SHP77 treated with DMSO at 0.1 percent for 48 hours (cell line): ENCODE results near the gene SREK1.

Experiments
- DNase-seq: peaks from one replicate; lab custom pipeline; 2025; lab: John Stamatoyannopoulos, UW

SREK1 gene

DNA sequence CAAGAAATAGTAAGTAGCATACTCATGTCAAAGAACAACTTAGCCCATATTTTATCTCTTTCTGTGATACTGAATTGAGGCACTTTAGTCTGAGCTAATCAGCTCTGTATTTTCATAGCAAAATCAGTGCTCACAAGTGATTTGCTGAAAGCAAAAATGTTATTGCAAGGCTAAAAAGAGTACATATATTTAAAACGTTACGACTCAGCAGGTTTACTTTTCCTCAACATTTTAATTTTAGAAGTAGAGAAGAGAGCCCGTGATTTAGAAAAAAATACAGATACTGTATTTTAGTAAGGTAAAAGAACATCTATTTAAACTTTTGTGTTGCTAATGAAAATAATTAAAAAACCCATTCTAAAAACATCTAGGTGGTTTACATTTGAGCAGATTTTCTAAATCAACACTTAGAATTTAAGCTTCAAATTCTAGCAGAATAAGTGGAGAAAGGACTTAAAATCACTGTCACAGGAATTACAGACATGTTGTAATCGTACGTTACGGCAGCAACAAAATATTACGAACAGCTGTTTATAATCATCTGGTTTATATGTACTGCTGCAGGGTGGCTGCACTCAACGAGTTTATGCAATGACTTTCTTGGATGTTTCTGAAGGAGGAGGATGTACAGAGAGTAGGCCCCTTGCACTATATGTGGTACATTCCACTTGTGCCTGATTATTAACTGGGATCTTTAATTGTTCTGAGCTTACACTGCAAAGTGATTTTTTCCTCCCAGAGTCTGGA is 20.1 kb downstream of the SREK1 start:
- DNase-seq = no peak

DNA sequence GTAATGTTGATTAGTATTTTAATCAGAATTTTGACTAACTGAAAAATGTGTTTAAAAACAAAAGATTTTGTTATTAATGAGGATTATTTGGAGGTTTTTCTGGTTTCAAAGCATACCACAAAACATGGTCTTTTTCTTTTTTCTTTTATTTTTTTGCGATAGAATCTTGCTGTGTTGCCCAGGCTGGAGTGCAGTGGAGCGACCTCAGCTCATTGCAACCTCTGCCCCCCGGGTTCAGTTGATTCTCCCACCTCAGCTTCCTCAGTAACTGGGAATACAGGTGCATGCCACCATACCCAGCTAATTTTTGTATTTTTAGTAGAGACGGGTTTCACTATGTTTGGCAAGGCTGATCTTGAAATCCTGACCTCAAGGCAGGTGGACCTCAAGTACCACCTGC is 24.1 kb downstream of the SREK1 start:
- DNase-seq = no peak

DNA sequence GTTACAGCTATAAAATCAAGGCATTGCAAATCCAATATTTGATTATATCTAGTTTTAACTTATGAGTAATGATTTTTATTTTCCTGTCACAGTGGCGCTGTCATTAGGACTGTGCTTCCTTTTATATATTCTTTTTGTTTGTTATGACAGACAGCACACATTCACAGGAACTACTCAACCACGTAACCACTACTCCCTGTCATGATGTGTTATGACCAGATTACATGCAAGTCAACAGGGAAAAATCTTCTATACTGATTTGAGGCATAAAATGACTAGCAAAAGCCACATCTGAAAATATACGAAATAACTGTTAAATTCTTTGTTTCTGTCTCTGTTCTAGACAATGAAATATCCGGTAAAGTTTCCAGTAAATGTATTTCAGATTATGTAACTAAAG is 25.4 kb downstream of the SREK1 start:
- no peak for DNase-seq

DNA sequence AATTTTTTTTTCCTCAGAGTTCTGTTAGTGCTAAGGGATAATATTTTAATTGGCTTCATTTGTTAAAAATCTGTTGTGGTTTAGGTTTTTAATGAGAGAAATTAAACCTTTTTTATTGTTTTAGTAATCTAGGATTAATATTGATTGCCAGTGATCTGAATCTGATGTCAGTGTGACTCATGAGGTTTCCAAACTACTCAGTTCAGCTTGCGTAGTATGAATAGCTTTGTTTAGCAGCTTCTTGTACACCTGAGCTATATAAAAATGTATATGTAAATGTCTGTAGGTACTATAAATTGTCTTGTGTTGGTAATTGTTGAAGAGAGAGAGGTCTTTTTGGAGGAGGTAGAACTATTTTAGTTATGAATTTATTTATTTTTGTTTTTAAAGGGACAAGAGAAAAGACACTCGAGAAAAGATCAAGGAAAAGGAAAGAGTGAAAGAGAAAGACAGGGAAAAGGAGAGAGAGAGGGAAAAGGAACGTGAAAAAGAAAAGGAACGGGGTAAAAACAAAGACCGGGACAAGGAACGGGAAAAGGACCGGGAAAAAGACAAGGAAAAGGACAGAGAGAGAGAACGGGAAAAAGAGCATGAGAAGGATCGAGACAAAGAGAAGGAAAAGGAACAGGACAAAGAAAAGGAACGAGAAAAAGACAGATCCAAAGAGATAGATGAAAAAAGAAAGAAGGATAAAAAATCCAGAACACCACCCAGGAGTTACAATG is 26.3 kb downstream of the SREK1 start:
- no peak for DNase-seq

DNA sequence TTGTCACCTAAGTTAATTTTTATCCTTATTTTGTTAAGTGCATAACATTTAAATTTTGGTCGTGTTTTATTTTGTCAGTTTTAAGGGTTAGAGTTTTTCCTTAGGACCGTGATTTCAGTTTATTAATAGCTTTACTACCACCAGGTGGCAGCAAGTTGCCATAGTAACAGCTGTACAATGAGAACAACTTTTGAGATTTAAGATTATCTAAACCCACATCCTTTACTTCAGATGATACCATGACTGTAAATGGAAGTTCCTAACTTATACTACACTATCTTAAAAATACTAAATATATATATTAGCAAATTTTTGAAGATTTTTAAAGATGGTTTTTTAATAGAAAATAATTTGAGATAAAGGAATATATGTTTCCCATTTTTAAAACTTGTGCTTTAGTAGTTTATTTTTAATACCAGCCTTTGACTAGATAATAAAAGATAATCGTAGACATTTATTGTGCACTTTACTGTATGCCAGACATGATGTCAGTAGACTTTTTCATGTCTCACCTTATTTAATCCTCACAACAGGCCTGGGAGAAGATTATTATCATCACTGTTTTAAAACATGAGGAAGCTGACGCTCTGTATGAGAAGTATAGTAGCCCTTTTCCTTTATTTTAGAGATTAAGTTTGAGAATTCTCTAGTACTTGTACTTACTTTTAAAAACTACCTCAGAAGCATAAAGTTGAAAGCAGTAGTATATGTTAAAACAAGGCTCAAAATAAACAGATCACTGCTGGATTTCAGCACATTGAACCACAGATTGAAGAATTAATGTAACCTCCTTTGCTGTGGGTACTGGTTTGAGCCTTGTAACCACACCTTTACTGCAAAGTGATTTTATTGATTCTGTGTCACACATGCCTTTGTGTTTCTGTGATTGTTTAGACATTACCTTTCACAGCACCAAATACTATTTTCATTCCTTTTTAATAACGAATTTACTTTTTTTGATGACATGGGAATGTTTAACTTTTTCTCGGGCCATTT is 27.5 kb downstream of the SREK1 start:
- peak; percentile 11 for DNase-seq

DNA sequence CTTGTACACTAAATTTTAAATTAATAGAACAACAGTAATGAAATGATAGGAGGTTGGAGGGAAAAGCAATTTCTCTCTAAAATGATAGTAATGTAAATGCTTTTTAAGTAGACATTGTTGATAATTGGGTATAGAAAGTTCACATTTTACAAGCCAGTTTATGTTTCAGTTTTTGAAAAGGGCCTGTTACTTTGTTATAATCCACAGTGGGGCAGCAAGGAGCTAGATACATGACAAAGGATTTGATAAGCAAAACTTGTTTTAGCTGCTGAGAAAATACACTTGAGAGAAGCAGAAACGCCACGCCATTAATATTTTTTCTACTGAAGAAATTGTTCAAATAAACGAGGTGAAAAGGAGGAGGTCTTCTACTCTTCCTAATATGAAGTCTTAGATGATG is 30.2 kb downstream of the SREK1 start:
- DNase-seq = no peak

DNA sequence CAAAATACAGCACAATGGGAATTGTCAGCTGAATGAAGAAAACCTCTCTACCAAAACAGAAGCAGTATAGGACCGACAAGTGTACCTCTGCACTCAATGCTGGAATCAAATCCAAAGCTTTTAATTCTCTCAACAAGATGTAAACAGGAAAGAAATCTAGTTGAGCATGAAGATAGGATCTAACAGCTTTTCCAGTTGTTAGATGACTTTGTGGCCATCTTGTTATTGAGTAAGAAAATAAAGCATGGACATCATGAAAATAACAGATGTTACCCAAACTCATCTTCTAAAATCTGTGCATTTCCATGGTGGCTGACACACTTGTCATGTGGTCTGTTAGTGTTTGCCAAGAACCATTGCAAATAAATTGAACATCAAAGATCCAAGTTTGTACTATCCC is 34.7 kb downstream of the SREK1 start:
- no peak for DNase-seq

DNA sequence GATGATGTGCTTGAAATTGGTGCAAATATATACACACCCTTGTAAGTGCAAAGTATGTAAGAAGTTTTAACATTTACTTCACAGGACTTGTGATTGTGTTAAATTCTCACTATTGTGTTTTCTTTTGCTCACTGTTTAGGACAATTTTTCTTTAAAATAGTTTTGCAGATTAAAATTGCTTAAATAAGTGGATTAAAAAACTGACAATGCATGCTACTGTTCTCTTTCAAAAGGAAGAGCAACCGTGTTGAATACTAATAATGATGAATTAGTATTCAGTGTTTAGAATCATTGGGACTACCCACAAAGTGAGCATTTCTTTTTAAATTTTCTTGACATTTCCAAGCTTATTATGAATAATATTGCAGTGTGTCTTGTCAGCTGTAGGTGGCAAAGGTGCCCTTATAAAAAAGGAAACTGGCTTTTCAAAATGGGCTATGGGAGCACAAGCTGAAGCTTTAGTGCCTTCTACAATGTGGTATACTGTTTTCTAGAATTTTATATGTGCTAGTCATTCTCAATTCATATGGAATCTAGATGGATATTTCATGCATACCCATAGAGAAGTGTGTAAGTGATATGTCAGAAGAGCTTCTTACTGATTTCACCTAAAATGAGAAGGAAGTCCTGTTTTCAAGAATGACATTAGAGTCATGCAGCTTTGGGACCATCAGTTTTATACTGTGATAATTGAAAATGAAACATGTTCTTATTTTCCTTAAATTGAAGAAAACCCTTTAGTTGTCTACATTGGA is 35.4 kb downstream of the SREK1 start:
- no peak for DNase-seq

DNA sequence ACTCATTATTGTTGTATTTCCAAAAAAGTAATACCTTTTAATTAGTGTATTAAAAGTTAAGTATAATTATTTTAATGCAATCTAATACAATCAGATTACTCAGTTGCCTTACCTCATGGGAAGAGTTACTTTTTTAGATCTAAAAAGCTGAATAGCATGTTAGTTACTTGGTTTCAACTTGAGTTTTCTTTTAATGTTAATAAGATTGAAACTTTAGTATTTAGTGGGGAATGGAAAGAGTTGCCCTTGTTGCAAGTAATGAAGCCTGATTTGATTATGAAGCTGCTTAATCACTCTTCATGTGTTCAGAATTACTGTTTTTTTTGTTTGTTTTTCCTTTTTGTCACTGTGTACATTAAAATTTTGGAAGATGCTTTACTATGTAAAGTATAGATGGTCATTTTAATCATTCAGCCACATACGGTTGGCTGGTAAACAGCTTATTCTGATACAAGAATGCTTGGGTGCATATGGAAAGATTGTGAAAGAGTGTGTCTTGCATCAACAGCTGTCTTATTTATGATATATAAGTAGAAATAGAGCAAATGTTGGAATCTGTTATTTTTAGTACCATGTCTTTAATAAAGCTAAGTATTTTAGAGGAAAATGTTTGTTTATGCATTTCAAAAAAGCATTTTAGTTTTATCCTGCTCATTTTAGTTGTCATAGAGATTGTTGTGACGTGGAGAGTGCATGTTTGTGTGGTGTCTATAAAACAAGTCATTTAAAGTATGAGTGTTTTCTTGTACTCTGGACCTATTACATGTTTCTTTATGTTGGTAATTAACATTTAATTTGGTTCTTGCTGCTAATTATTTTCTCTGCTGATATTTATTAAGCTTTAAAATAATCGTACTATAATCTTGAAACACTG is 36.4 kb downstream of the SREK1 start:
- DNase-seq = no peak

DNA sequence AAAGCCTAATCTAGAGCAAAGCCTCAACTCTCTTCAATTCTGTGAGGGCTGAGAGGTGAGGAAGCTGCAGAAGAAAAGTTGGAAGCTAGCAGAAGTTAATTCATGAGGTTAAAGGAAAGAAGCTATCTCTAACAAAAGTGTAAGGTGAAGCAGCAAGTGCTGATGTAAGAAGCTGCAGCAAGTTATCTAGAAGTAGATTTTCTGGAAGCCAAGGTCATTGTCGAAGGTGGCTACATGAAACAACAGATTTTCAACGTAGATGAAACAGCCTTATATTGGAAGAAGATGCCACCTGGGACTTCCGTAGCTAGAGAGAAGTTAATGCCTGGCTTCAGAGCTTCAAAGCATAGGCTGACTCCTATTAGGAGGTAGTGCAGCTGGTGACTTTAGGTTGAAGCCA is 42.0 kb downstream of the SREK1 start:
- DNase-seq = no peak

DNA sequence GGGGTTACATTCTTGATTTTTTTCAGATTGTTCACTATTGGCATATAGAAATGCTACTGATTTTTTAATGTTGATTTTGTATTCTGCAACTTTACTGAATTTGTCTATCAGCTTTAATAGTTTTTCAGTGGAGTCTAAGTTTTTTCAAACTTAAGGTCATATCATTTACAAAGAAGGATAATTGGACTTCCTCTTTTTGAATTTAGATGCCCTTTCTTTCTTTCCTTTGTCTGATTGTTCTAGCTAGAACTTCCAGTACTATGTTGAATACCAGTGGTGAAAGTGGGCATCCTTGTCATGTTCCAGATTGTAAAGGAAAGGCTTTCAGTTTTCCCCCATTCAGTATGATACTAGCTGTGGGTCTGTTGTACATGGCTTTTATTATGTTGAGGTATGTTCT is 49.3 kb downstream of the SREK1 start:
- DNase-seq = no peak

DNA sequence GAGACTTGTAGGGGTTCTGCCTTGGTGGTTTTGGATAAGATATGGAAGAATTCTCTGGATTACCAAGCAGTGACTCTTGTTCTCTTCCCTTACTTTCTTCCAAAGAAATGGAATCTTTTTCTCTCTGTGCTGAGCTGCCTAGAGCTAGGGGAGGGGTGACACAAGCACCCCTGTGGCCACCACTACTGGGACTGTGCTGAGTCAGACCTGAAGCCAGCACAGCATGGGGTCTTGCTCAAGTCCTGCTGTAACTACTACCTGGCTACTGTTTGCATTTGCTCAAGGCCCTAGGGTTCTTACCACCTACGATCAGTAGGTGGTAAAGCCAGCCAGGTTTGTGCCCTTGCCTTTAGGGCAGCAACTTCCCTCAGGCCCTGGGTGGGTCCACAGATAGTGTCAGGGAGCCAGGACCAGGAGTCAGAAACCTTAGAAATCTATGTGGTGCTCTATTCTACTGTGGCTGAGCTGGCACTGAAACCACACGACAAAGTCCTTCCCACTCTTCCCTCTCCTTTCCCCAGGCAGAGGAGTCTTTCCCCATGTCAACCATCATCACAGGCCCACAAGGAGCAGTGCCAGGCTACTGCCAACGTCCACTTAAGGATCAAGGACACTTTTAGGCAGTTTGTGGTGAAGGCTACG is 53.8 kb downstream of the SREK1 start:
- no peak for DNase-seq

DNA sequence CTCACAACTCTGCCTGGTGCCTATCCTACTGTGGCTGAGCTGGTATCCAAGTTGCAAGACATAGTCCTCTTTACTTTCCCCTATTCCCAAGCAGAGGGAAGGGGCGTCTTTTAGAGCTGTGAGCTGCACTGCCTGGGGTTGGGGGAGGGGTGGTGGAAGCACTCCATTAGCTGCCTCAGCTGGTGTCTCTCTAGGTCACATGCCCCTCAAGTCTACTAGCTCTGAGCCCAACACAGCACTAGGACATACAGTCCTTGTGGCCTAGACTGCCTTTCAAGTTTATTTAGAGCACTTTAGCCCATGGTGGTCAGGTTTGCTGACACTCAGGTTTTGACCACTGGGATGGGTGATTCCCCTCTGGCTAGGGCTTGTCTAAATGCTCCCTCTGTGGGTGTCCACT is 54.7 kb downstream of the SREK1 start:
- DNase-seq = no peak

DNA sequence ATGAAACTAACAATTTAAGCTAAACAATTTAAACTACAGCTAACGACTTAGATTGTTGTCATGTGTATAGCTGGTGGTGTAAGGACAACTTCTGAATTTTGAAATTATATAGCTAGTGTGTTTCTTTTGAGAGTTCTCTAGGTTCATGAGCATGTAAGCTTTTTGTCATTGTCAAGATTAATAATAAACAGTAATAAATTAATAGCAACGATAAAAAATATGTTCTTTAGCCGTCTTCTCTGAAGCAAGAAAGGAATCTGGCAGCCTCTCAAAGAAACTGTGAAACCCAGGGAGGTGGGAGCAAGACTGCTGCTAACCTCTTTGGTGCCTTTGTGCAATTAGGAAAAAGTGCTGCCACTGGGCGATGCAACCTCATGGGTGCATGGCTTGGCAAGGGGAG is 59.4 kb downstream of the SREK1 start:
- DNase-seq = no peak

DNA sequence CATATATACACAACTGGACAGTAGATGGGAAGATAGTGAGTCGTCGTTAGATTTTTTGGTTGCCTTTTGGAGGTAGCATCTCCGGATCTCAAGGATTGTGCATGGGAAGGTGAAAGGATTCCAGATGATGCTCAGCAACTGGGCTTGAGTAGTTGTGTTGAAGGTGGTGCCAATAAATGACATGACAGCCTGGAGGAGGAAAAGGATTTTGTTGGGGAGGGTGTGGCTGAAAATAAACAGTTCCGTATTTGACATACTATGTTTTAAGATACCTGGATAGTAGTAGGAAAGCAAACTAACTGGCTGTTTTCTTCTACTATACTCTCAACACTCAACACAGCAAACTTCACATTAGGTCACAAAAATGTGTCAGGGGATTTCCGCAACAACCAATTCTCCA is 62.4 kb downstream of the SREK1 start:
- no peak for DNase-seq

DNA sequence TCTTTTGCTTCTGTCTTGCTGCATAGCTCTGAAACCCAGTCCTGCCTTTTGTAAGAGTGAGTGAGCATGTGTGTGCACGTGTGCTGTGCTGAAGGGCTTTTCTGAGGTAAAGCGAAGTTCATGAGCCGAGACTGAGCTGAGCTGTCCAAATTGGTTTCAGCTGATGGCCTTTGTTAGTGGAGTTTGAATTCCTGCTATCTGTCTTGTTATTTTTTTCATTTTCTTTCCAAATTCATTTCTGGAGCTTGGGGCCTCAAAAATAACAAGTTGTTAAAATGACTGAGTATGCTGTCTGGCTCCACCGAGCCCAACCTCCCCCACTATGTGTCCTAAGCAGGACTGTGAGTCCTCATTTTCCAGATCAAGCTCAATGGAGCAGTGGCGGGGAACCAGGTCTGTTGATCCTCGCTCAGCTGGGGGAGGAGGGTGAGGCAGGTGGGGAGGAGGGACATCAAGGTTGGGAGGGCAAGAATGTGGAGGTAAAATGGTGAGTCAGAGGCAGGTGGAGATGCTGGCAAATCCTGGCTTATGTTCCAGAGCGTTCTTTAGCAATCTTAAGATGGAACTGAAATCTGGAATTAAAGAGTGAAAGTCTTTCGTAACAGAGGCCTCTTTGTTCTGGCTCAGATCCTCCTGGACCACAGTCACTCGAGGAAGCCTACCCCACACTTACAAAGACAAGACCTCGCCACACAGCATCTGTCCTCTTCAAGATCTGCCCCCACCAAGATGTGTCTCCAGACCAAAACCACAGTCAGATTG is 63.9 kb downstream of the SREK1 start:
- DNase-seq = no peak

DNA sequence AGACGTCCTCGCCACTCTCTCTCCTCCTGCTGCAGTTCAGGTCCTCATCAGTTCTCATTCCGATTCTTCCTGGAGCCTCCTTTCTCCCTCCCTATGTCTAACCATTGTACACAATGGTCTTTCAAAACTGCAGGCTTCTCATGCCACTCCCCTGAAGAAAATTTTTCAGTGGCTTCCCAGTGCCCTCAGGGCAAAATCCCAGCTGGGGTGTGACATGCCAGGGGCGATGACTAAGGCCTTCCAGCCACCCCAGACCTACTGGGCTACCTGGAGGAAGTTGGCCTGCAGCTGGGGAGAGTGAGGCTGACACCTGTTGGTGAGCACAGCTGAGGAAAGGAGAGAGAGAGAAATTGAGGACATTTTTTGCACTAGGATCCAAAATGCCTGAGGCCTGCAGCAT is 65.2 kb downstream of the SREK1 start:
- DNase-seq = no peak

DNA sequence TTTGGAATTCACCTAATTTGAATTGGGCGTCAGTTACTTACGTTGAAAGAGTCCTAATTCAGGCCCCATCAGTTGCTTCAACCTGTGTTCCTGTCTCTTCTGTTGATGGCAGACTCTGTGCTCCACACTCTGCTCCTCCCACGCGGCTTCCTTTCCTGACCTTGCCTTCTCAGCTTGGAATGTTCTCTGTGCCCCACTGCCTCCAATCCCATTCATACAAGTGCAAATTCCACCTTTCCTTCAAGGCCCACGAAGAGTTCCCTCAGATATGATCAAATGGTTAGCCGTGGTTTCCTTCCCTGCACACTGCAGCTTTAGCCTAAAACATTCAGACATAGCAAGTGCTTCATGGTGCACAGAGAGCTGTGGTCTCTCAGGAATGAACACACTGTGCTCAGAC is 65.7 kb downstream of the SREK1 start:
- DNase-seq = no peak

DNA sequence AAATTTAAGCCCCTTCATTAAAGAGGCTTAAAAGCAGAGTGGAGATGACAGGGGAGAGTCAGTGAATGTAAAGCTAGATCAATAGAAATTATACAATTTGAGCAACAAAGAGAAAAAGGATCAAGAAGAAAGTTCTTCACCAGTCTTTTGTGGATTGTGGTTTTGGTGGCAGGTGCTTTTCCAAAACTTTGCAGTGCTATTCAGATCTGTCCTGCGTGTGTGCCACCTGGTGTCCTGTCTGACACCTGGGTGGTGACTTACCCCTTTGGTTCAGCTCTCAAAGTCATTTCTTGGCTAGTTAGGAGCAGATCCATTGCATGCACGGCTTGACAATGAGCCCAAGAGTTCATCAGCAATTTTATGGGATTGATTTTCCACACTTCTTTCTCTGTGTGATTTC is 69.4 kb downstream of the SREK1 start:
- DNase-seq = no peak

DNA sequence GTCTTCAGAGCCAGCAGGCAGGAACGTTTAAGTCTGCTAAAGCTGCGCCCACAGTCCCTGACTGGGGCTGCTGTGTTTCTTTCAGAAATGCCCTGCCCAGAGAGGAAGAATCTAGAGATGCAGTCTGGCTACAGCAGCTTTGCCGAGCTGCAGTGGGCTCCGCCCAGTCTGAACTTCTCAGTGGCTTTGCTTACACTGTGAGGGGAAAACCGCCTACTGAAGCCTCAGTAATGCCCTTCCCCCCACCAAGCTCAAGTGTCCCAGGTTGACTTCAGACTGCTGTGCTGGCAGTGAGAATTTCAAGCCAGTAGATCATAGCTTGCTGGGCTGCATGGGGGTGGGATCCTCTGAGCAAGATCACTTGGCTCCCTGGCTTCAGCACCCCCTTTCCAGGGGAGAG is 78.4 kb downstream of the SREK1 start:
- DNase-seq = no peak
